Activated naive CD4-positive, alpha-beta T cell treated with anti-CD3 and anti-CD28 coated beads for 36 hours (primary cell): ENCODE measurements around the gene GSN. TPM values are rescaled to one million over a fixed set of nuclear protein-coding genes. Genes with fewer than 3 reads are reported as not detected.

Experiments used
- CTCF ChIA-PET: fragments of 350-600 bp; sonication (Branson Sonifier 250); formaldehyde crosslinking; loops from one replicate; lab custom pipeline; 2021; ENCODE audit warnings: antibody characterized with exemption; lab: Charles Lee
- DNase-seq: peaks from one replicate; pipeline ENCODE4 v3.0.0-alpha.2; 2020
- H3K27ac Mint-ChIP-seq: one replicate; pipeline ENCODE4 v1.8.0; 2021; ENCODE audit warnings: mild to moderate bottlenecking, mixed read lengths
- H3K27me3 Mint-ChIP-seq: one replicate; pipeline ENCODE4 v1.8.0; 2021; ENCODE audit warnings: low read depth, mixed read lengths
- H3K36me3 Mint-ChIP-seq: one replicate; pipeline ENCODE4 v1.8.0; 2021; ENCODE audit warnings: low read depth, mixed read lengths
- H3K4me1 Mint-ChIP-seq: one replicate; pipeline ENCODE4 v1.8.0; 2021; ENCODE audit warnings: low read depth, mixed read lengths
- H3K4me3 Mint-ChIP-seq: one replicate; pipeline ENCODE4 v1.8.0; 2021; ENCODE audit warnings: mild to moderate bottlenecking, moderate library complexity, mixed read lengths
- H3K9me3 Mint-ChIP-seq: one replicate; pipeline ENCODE4 v1.8.0; 2021; ENCODE audit warnings: mixed read lengths
- intact Hi-C: fragments of 100-400 bp; cut with micrococcal nuclease; formaldehyde crosslinking; loops from one replicate; pipeline ENCODE4 v1.15.1; 2023
- total RNA-seq, 2 experiments: library from RNA; stranded (reverse); gene quantifications; one replicate each; pipeline ENCODE4 v1.2.3, GENCODE V29; 2021

The GSN gene
- total RNA-seq, 2 experiments from 2014 or later, result 1.1 to 1.2 TPM

DNA sequence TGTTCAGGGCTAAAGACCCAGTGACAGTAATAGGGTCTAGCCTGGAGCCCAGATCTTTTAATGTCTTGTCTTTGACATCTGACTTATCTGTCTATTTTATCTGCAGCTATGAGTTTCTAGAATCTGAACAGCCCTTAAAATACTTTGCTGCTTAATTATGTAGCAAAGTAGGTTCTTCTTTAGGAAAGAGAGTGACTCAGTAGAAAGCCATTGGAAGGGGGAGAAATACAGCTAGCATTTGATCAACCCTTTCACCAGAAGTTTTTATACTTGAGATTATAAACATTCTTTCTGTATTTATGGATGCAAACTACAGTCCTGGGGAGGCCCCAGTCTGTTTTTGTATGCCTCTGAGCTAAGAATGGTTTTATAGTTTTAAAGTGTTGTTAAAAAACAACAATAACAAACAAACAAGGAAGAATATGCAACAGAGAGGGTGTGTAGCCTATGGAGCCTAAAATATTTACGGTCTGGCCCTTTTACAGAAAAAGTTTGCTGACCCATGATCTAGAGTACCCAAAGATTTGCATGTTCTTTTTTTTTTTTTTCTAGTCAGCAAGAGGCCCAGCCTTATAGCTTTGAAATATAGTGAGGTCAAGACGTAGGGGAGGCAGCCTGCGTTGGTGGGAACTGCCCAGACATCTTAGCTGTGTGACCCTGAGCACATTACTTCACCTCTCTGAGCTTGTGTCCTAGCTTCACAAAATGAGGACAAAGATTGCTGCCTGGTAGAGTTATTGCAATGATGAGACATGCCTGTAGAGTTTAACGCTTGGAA, 9.7 kb downstream of the GSN start:
- H3K27ac Mint-ChIP-seq, result no peak overlapping the region
- H3K36me3 Mint-ChIP-seq, result no peaks in the 10 kb centered on the region
- intact Hi-C loops, result loop anchor here (1.0 to 2.0 kb wide), 2 partner anchors 65 to 123 kb away; no protein-coding TSS in a partner anchor
- no peaks in the 10 kb centered on the region for H3K27me3 Mint-ChIP-seq
- H3K9me3 Mint-ChIP-seq, result no peaks in the 10 kb centered on the region
- H3K4me3 Mint-ChIP-seq, result no peak overlapping the region
- CTCF ChIA-PET, result interaction anchor here (0.6 to 2.3 kb wide), 15 partner anchors 8 to 546 kb away, joined by 3 to 23 read pairs (median 5); partner anchors contain the start of gene GSN
- peaks cover 3% of the 10 kb centered on the region for H3K4me1 Mint-ChIP-seq
- no peak for DNase-seq

DNA sequence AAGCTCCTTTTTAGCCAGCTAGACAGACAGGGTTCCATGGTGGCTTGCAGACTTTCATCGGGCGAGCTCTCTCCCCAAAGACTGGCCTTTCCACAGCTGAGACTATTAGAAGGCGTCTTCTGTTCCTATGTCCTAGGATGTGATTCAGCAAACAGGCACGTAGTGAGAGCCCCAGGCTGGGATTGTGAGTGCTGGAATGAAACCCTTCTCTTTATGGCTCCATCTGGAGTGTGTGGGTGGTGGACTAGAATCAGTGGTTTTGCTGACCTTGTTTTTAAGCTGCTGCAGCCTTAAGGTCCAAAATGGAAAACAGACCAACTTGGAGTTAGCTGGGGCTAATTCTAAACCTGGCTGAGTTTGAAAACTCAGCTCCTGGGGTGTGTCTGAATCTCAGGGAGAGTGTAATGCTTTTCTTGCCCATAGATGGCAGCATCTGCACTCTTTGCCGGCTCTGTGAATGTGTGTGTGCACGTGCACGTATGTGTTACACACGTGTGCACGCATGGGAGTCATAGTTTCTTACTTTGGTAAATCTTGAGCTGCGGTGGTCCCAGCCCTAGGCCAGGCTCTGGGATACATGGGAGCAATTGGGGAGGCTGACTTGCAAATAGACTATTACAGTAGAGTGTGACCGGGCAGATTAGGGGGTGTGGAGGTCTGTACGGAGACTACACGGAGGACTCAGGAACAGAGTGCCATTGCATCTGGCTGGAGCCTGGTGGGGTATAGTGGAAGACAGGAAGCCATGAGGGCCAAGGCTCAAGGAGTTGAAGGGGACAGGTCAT, 10.7 kb downstream of the GSN start:
- intact Hi-C loops, result loop anchor here (1.0 to 2.0 kb wide), 2 partner anchors 66 to 122 kb away; no protein-coding TSS in a partner anchor
- Mint-ChIP-seq H3K27me3 (no peaks in the 10 kb centered on the region), H3K4me1 (peaks cover 3% of the 10 kb centered on the region), H3K36me3 (no peaks in the 10 kb centered on the region), H3K27ac (no peak overlapping the region), H3K9me3 (no peaks in the 10 kb centered on the region), H3K4me3 (no peak overlapping the region)
- CTCF ChIA-PET, result interaction anchor here (0.6 to 2.3 kb wide), 27 partner anchors 8 to 159 kb away, joined by 3 to 23 read pairs (median 3); partner anchors contain the start of gene GSN
- DNase-seq, result peak; percentile 65

- CTCF ChIA-PET, result interaction anchor here (1.1 to 2.8 kb wide), 3 partner anchors 10 to 67 kb away, joined by 5 to 14 read pairs (median 5); no protein-coding TSS in a partner anchor
- no peaks in the 10 kb centered on the region for H3K36me3 Mint-ChIP-seq
- H3K9me3 Mint-ChIP-seq, result no peaks in the 10 kb centered on the region
- intact Hi-C loops, result loop anchor here (2.0 kb wide), 1 partner anchor 67 kb away; no protein-coding TSS in a partner anchor
- no peak for DNase-seq
- H3K27ac Mint-ChIP-seq, result no peak overlapping the region
- H3K4me3 Mint-ChIP-seq, result no peak overlapping the region
- H3K27me3 Mint-ChIP-seq, result no peaks in the 10 kb centered on the region
- peaks cover 3% of the 10 kb centered on the region for H3K4me1 Mint-ChIP-seq
Observed at GRCh38 chr9:121279776-121280388, 11.9 kb downstream of the GSN start.

DNA sequence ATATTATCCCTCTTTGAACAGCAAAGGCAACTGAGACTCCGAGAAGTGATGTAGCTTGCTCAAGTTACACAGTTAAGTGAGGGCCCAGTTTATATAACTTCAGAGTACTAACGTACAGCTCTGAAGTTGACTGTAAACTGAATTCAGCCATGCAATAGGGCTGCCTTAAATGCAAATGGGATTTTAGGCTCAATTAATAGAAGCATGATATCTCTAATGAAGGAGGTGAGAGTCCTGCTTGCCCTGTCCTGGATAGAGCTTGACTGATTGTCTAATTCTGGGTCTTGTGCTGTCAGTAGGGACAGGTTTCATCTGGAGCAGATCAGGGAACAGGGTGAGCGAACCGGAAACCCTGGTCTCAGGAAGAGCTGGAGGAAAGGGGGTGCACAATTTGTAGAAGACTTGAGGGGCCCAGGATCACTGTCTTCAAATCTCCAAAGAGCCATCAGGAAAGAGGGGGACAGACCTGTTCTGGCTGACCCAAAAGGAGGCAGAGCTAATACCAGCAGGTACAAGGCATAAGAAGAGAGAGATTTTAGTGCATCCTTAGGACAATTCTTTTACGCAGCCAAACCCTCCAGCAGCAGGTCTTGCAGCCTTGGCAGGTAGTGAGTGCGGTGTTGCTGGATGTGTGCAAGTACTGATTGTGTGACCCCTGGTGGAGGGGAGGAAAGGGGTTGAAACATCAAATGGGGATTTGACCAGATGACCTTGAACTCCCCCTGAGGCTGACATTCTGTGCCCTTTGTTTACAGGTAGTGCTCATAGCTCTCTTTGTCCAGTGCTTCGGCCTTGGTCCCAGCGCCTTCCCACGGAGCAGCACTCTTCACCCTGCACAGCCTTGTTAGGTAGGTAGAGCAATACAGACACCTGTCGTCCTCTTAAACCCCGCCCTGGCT, 13.0 kb downstream of the GSN start:
- intact Hi-C loops, result no loop called here
- Mint-ChIP-seq H3K36me3 (no peaks in the 10 kb centered on the region), H3K9me3 (no peaks in the 10 kb centered on the region), H3K4me1 (peaks cover 6% of the 10 kb centered on the region), H3K4me3 (no peak overlapping the region), H3K27ac (no peak overlapping the region), H3K27me3 (no peaks in the 10 kb centered on the region)
- no peak for DNase-seq
- CTCF ChIA-PET, result interaction anchor here (1.0 to 2.8 kb wide), 4 partner anchors 9 to 119 kb away, joined by 3 to 14 read pairs (median 5); no protein-coding TSS in a partner anchor

- Mint-ChIP-seq H3K4me3 (no peak overlapping the region), H3K27ac (no peak overlapping the region), H3K4me1 (peaks cover 13% of the 10 kb centered on the region), H3K27me3 (no peaks in the 10 kb centered on the region), H3K36me3 (no peaks in the 10 kb centered on the region), H3K9me3 (no peaks in the 10 kb centered on the region)
- DNase-seq, result no peak
- CTCF ChIA-PET, result interaction anchor here (1.0 to 2.8 kb wide), 2 partner anchors 69 to 119 kb away, joined by 3 to 14 read pairs; no protein-coding TSS in a partner anchor
- intact Hi-C loops, result no loop called here
Observed at GRCh38 chr9:121281614-121282276, 13.8 kb downstream of the GSN start.

- H3K36me3 Mint-ChIP-seq, result no peaks in the 10 kb centered on the region
- no peaks in the 10 kb centered on the region for H3K9me3 Mint-ChIP-seq
- no peak for DNase-seq
- no peak overlapping the region for H3K4me3 Mint-ChIP-seq
- CTCF ChIA-PET, result interaction anchor here (2.8 kb wide), 1 partner anchor 69 kb away, joined by 14 read pairs; no protein-coding TSS in a partner anchor
- peaks cover 15% of the 10 kb centered on the region for H3K4me1 Mint-ChIP-seq
- H3K27ac Mint-ChIP-seq, result no peak overlapping the region
- H3K27me3 Mint-ChIP-seq, result no peaks in the 10 kb centered on the region
- intact Hi-C loops, result no loop called here
Observed at GRCh38 chr9:121282277-121283079, 14.5 kb downstream of the GSN start.

- no peaks in the 10 kb centered on the region for H3K27me3 Mint-ChIP-seq
- intact Hi-C loops, result no loop called here
- DNase-seq, result no peak
- CTCF ChIA-PET, result no interaction called here
- no peaks in the 10 kb centered on the region for H3K9me3 Mint-ChIP-seq
- peaks cover 15% of the 10 kb centered on the region for H3K4me1 Mint-ChIP-seq
- no peak overlapping the region for H3K27ac Mint-ChIP-seq
- no peaks in the 10 kb centered on the region for H3K36me3 Mint-ChIP-seq
- H3K4me3 Mint-ChIP-seq, result no peak overlapping the region
Observed at GRCh38 chr9:121283080-121283398, 15.1 kb downstream of the GSN start.

DNA sequence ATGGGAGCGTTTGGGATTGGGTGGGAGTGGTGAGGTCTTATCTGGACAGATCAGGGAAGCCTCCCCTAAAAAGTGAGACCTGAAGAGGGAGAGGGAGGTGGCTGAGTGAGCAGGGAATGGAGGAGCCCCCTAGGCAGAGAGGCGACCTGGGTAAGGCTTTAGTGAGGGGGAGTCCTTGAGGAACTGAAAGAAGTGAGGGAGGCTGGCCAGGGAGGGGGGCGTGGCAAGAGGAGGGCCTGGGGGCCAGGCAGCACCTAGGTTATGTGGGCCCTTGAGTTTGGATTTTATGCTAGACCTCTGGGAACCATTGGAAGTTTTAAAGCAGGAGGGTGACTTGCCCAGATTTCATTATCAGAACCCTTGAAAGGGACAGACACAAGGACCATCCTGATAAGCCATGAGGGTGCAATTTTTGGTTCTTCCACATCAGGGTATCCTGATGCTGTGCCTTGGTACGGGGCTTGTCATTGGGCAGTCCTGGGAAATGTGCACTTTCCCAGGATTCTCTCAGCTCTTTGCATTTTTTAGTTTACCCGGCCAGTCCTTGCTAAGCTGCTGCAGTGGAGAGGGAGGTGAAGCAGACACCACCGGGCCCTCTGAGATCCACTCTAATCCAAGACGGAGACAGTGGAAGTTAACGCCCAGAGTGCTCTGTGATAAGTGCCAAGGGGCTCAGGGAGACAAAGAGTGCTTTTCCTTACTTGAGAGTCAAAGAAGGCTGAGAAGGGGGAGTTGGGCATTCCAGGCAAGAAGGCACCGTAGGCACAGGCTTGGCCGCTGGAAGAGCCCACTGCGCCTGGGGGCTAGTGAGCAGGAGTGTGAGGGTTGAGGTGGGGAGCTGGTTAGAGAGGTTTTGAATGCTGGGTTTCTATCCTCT, 16.1 kb downstream of the GSN start:
- DNase-seq, result no peak
- no peak overlapping the region for H3K4me3 Mint-ChIP-seq
- no peaks in the 10 kb centered on the region for H3K27me3 Mint-ChIP-seq
- CTCF ChIA-PET, result no interaction called here
- H3K9me3 Mint-ChIP-seq, result no peaks in the 10 kb centered on the region
- no peaks in the 10 kb centered on the region for H3K36me3 Mint-ChIP-seq
- H3K27ac Mint-ChIP-seq, result no peak overlapping the region
- intact Hi-C loops, result no loop called here
- H3K4me1 Mint-ChIP-seq, result peaks cover 12% of the 10 kb centered on the region

GRCh38 chr9:121284733-121285451, 16.9 kb downstream of the GSN start:
- no peak for DNase-seq
- Mint-ChIP-seq H3K27ac (no peak overlapping the region), H3K9me3 (no peaks in the 10 kb centered on the region), H3K27me3 (no peaks in the 10 kb centered on the region), H3K36me3 (no peaks in the 10 kb centered on the region), H3K4me1 (peaks cover 12% of the 10 kb centered on the region), H3K4me3 (no peak overlapping the region)
- intact Hi-C loops, result no loop called here
- CTCF ChIA-PET, result no interaction called here
